Loucy (cell line): ENCODE results near the gene ACOXL.

Source experiments
- H2AFZ ChIP-seq: fragments of 200-600 bp; sonication (generic); 2 replicates; pipeline ENCODE4 v1.6.0; 2016; ENCODE audit warnings: antibody characterized with exemption, mild to moderate bottlenecking, low read length, moderate library complexity
- H3F3A ChIP-seq: fragments of 200-600 bp; 2 replicates; pipeline ENCODE4 v1.6.0; 2016; ENCODE audit warnings: antibody characterized with exemption, low read depth, mild to moderate bottlenecking
- H3K27me3 ChIP-seq: fragments of 200-600 bp; sonication (generic); 2 replicates; pipeline ENCODE4 v1.6.1; 2014; ENCODE audit warnings: low read length, mild to moderate bottlenecking; ENCODE audit not compliant: insufficient read depth, poor library complexity, severe bottlenecking
- H3K36me3 ChIP-seq: fragments of 200-600 bp; sonication (generic); 2 replicates; pipeline ENCODE4 v1.6.1; 2016; ENCODE audit warnings: low read length; ENCODE audit not compliant: insufficient read depth
- H3K4me1 ChIP-seq: fragments of 200-600 bp; sonication (generic); 2 replicates; pipeline ENCODE4 v1.5.1; 2014; ENCODE audit warnings: low read length, mild to moderate bottlenecking; ENCODE audit not compliant: insufficient read depth, poor library complexity, severe bottlenecking
- H3K4me2 ChIP-seq: fragments of 200-600 bp; sonication (generic); 2 replicates; pipeline ENCODE4 v1.6.0; 2014; ENCODE audit warnings: antibody characterized with exemption, low read length, low read depth, mild to moderate bottlenecking; ENCODE audit not compliant: poor library complexity, severe bottlenecking
- H3K4me3 ChIP-seq: fragments of 200-600 bp; sonication (generic); 2 replicates; pipeline ENCODE4 v1.5.1; 2014; ENCODE audit warnings: low read length, mild to moderate bottlenecking, mixed read lengths; ENCODE audit not compliant: poor library complexity, severe bottlenecking
- H3K79me2 ChIP-seq: fragments of 200-600 bp; sonication (generic); 2 replicates; pipeline ENCODE4 v1.6.1; 2014; ENCODE audit warnings: low read length; ENCODE audit not compliant: insufficient read depth
- H3K9ac ChIP-seq: fragments of 200-600 bp; sonication (generic); 2 replicates; pipeline ENCODE4 v1.6.0; 2014; ENCODE audit warnings: mild to moderate bottlenecking, low read depth, low read length, moderate library complexity; ENCODE audit not compliant: poor library complexity, severe bottlenecking
- H3K9me2 ChIP-seq: fragments of 200-600 bp; sonication (generic); replicated peaks from 2 replicates; pipeline ENCODE4 v1.6.1; 2016; ENCODE audit warnings: low read depth, low read length, mixed read lengths
- H3K9me3 ChIP-seq: fragments of 200-600 bp; sonication (generic); 2 replicates; pipeline ENCODE4 v1.6.1; 2014; ENCODE audit warnings: mild to moderate bottlenecking, antibody characterized with exemption, low read length, low read depth; ENCODE audit not compliant: insufficient read depth
- H4K20me1 ChIP-seq: fragments of 200-600 bp; sonication (generic); 2 replicates; pipeline ENCODE4 v1.6.0; 2014; ENCODE audit warnings: antibody characterized with exemption, low read length, mild to moderate bottlenecking; ENCODE audit not compliant: insufficient read depth, poor library complexity, severe bottlenecking
- EZH2phosphoT487 ChIP-seq: fragments of 200-600 bp; IDR thresholded peaks from 2 replicates; pipeline ENCODE4 v1.6.1; 2018; ENCODE audit warnings: antibody characterized with exemption, mild to moderate bottlenecking, moderate library complexity, borderline replicate concordance
- TF ChIP-seq, protein P1 (sequence below): fragments of 200-600 bp; sonication (generic); conservative IDR thresholded peaks from 2 replicates; pipeline ENCODE4 v1.5.1; 2014; ENCODE audit warnings: mild to moderate bottlenecking, antibody characterized with exemption, low read length

The ACOXL gene

DNA sequence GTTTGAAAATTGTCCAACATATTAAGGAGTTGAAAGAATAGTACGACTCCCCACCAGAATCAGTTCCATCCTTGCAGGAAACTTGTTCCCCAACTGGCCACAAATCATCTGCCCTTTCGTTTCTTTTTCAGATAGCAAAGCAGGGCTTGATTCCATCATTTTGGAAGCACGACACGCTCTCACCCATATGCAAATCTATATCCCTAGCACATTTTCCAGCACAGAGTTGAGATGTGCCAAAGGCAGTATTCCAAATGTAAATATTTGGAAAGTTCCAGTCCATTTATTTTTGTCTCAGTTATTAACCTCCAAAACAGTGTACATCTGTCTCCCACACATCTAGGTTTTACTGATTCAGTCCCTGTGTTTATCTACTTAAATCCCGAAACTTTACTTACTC is 259.5 kb downstream of the ACOXL start:
- Histone ChIP-seq H3K79me2 (no peaks in the 10 kb centered on the region), H3K4me2 (no peak overlapping the region), H3K4me1 (peaks cover 38% of the 10 kb centered on the region), H2AFZ (no peak overlapping the region), H4K20me1 (no peaks in the 10 kb centered on the region), H3F3A (no peaks in the 10 kb centered on the region; the same call in 1 of the 2 replicates), H3K4me3 (no peak overlapping the region), H3K27me3 (no peaks in the 10 kb centered on the region), H3K9me3 (peaks cover 9% of the 10 kb centered on the region), H3K9me2 (no peaks in the 10 kb centered on the region), H3K36me3 (no peaks in the 10 kb centered on the region), H3K9ac (no peak overlapping the region)
- no peak for TF ChIP-seq EZH2phosphoT487
- TF ChIP-seq, protein P1, sequence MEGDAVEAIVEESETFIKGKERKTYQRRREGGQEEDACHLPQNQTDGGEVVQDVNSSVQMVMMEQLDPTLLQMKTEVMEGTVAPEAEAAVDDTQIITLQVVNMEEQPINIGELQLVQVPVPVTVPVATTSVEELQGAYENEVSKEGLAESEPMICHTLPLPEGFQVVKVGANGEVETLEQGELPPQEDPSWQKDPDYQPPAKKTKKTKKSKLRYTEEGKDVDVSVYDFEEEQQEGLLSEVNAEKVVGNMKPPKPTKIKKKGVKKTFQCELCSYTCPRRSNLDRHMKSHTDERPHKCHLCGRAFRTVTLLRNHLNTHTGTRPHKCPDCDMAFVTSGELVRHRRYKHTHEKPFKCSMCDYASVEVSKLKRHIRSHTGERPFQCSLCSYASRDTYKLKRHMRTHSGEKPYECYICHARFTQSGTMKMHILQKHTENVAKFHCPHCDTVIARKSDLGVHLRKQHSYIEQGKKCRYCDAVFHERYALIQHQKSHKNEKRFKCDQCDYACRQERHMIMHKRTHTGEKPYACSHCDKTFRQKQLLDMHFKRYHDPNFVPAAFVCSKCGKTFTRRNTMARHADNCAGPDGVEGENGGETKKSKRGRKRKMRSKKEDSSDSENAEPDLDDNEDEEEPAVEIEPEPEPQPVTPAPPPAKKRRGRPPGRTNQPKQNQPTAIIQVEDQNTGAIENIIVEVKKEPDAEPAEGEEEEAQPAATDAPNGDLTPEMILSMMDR = no peak

DNA sequence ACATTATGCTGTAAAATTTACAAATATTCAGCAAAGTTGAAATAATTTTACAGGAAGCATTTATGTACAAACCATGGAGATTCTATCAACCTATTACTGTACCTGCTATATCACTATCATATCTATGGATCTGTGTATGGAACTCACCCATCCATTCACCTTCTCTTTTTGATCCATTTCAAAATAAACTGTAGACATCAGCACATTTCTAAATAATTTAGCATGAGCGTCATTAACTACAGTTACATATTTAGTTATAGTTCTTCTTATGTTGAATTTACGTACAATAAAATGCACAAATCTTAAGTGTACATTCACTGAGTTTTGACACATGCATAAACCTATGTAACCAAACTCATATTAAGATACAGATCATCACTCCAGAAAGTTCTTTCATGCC is 260.5 kb downstream of the ACOXL start:
- H3K4me1 ChIP-seq = peaks cover 38% of the 10 kb centered on the region
- H3K9me2 ChIP-seq = no peaks in the 10 kb centered on the region
- no peak overlapping the region for H2AFZ ChIP-seq
- H3F3A ChIP-seq = no peaks in the 10 kb centered on the region; the same call in 1 of the 2 replicates
- H3K4me3 ChIP-seq = no peak overlapping the region
- TF ChIP-seq, protein P1 = no peak
- no peak for TF ChIP-seq EZH2phosphoT487
- peaks cover 9% of the 10 kb centered on the region for H3K9me3 ChIP-seq
- no peaks in the 10 kb centered on the region for H3K27me3 ChIP-seq
- peak overlapping the region; percentile 9 for H3K4me2 ChIP-seq
- no peaks in the 10 kb centered on the region for H3K79me2 ChIP-seq
- H3K9ac ChIP-seq = no peak overlapping the region
- no peaks in the 10 kb centered on the region for H3K36me3 ChIP-seq
- no peaks in the 10 kb centered on the region for H4K20me1 ChIP-seq

DNA sequence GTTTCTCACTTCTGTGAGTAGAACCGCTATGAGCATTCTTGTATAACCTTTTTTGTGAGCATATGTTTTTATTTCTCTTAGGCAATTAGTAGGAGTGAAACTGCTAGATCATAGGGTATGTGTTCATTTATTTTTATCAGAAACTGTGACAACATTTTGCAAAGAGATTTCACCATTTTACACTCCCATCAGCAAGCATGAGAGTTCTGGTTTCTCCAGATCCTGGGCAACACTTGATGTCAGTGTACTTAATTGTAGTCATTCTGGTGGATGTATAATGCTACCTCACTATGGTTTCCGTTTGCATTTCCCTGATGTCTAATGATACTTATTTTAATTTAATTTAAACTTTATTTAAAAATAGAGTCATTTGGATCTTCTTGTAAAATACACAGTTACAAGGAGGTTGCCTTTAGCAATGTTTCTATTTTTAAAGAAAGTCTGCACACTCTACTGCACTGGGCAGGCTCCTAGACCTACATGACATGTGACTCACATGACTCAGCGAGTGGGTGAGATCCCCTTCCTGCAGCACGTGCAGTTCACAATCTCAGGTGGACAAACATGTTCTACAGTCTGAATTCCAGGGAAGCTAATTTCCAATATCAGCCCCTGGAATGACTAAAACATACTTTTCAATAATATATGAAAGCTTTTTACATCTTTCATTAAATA is 261.3 kb downstream of the ACOXL start:
- H3K27me3 ChIP-seq = no peaks in the 10 kb centered on the region
- peak overlapping the region; percentile 67 for H3K4me2 ChIP-seq

More for the DNA sequence above, 261.3 kb downstream of the ACOXL start:
- Histone ChIP-seq H3K4me1 (peaks cover 38% of the 10 kb centered on the region), H3K9me3 (peaks cover 9% of the 10 kb centered on the region), H2AFZ (peak overlapping the region; percentile 61; the same call in 1 of the 2 replicates), H3K9me2 (no peaks in the 10 kb centered on the region), H3K36me3 (no peaks in the 10 kb centered on the region), H3K79me2 (no peaks in the 10 kb centered on the region), H3K4me3 (peak overlapping the region; percentile 45), H3K9ac (peak overlapping the region; percentile 46), H3F3A (no peaks in the 10 kb centered on the region; the same call in 1 of the 2 replicates), H4K20me1 (no peaks in the 10 kb centered on the region)
- TF ChIP-seq, protein P1 = no peak
- TF ChIP-seq EZH2phosphoT487 = no peak
